ENCODE data around the gene DCST2.

DNA sequence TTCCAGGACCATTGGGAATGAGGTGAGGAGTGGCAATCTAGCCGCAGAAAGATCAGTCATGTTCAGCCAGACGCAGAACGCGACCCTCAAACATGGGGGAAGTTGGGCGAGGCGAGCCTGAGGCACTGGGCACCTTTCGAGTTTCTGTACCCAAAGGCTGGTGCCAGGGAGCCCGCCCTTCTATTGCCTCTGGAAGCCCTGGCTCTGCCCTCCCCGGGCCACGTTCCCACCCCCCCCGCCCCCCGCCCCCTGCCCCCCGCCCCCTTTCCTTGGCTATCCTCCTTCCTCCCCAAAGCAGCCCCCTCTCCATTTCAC is 33.2 kb downstream of the DCST2 start:
- TF ChIP-seq, protein P1, sequence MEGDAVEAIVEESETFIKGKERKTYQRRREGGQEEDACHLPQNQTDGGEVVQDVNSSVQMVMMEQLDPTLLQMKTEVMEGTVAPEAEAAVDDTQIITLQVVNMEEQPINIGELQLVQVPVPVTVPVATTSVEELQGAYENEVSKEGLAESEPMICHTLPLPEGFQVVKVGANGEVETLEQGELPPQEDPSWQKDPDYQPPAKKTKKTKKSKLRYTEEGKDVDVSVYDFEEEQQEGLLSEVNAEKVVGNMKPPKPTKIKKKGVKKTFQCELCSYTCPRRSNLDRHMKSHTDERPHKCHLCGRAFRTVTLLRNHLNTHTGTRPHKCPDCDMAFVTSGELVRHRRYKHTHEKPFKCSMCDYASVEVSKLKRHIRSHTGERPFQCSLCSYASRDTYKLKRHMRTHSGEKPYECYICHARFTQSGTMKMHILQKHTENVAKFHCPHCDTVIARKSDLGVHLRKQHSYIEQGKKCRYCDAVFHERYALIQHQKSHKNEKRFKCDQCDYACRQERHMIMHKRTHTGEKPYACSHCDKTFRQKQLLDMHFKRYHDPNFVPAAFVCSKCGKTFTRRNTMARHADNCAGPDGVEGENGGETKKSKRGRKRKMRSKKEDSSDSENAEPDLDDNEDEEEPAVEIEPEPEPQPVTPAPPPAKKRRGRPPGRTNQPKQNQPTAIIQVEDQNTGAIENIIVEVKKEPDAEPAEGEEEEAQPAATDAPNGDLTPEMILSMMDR (IDR thresholded peaks at IDR 0.05) = no peak
- TF ChIP-seq POLR2A (IDR thresholded peaks at IDR 0.05) = no peak
